Activated T-cell treated with anti-CD3 and anti-CD28 coated beads, Interleukin-2, amount 50 U/mL, for 4 hours (primary cell): Measurements from ENCODE around the gene RTL1. TPM values are rescaled to one million over a fixed set of nuclear protein-coding genes. Genes with fewer than 3 reads are reported as not detected.

Source experiments
- ATAC-seq, 2 donors: fragments of 200-7000 bp; cut with Tn5 transposase; one replicate each; pipeline ENCODE4 v1.10.0; 2021
- DNase-seq: peaks from one replicate; pipeline ENCODE4 v3.0.0-alpha.2; 2020
- H3K27me3 Mint-ChIP-seq: one replicate; pipeline ENCODE4 v1.8.0; 2021; ENCODE audit warnings: low read depth, mixed read lengths
- H3K36me3 Mint-ChIP-seq: one replicate; pipeline ENCODE4 v1.8.0; 2022; ENCODE audit warnings: mixed read lengths; ENCODE audit not compliant: insufficient read depth
- H3K4me1 Mint-ChIP-seq: one replicate; pipeline ENCODE4 v1.8.0; 2021; ENCODE audit warnings: low read depth, mixed read lengths
- H3K4me3 Mint-ChIP-seq: one replicate; pipeline ENCODE4 v1.8.0; 2021; ENCODE audit warnings: mild to moderate bottlenecking, moderate library complexity, mixed read lengths
- H3K9me3 Mint-ChIP-seq: one replicate; pipeline ENCODE4 v1.8.0; 2021; ENCODE audit warnings: mixed read lengths
- total RNA-seq, 3 donors: library from RNA; stranded (reverse); gene quantifications; one replicate each; pipeline ENCODE4 v1.2.1, GENCODE V29; 2021

Gene RTL1
- total RNA-seq, 3 donors from 2014 or later = not detected

DNA sequence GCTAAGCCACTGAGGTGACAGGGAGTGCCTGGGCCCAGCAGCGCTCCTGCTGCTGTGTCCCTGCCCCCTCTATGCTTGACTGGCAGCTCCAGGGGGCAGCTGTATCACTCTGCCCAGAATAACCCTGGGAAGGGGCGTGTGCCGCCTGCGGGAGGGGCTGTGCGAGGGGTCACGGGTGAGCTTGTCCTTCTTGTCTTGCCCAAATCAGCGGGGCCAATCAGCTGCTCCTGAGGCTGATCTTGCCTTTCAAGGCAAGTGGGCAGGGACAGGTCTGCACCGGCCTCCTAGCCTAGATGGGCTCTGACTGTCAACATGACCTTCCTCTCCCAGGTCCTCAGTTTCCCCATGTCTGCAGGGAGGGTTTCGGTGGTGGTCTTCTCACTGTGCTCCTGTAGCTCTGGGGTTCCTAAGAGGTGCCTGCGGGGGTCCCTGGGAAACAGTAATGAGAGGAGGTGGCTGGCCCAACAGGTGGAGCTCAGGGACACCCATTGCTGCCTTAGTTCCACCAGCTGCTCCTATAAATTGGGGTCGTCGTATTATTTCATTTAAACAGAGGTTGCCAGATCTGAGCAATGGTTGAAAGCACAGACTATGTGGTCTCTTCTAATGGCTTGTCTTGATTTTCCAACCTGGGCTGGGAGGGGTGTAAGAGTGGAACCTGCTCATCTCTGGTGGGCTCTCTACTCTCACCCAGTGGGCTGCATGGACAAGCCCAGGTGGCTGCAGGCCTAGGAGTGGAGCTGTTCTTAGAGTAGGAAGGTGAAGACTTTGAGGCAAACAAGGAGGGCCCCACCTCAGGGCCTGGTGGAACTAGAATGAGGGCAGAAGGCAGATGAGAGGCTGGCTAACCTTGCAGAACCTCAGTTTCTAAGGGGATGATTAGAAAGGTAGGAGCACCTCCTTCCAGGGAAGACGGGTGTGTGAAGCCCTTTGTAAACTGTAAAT, 11.7 kb downstream of the RTL1 start:
- no peak for ATAC-seq
- DNase-seq = no peak

GRCh38 chr14:100891051-100891450, 12.5 kb downstream of the RTL1 start:
- Mint-ChIP-seq H3K9me3 (no peaks in the 10 kb centered on the region), H3K4me3 (no peak overlapping the region), H3K27me3 (peaks cover 19% of the 10 kb centered on the region), H3K4me1 (no peaks in the 10 kb centered on the region), H3K36me3 (no peaks in the 10 kb centered on the region)
- no peak for ATAC-seq
- DNase-seq = no peak

More for the DNA sequence above, 11.7 kb downstream of the RTL1 start:
- H3K9me3 Mint-ChIP-seq = no peaks in the 10 kb centered on the region
- no peak overlapping the region for H3K4me3 Mint-ChIP-seq
- no peaks in the 10 kb centered on the region for H3K36me3 Mint-ChIP-seq
- H3K27me3 Mint-ChIP-seq = peaks cover 23% of the 10 kb centered on the region
- H3K4me1 Mint-ChIP-seq = no peaks in the 10 kb centered on the region

GRCh38 chr14:100890061-100890850, 13.3 kb downstream of the RTL1 start:
- no peaks in the 10 kb centered on the region for H3K36me3 Mint-ChIP-seq
- no peaks in the 10 kb centered on the region for H3K4me1 Mint-ChIP-seq
- no peak overlapping the region for H3K4me3 Mint-ChIP-seq
- ATAC-seq = no peak
- DNase-seq = no peak
- no peaks in the 10 kb centered on the region for H3K9me3 Mint-ChIP-seq
- peaks cover 22% of the 10 kb centered on the region for H3K27me3 Mint-ChIP-seq

- no peaks in the 10 kb centered on the region for H3K4me1 Mint-ChIP-seq
- no peaks in the 10 kb centered on the region for H3K36me3 Mint-ChIP-seq
- ATAC-seq (no peak), DNase-seq (no peak)
- H3K9me3 Mint-ChIP-seq = no peaks in the 10 kb centered on the region
- H3K27me3 Mint-ChIP-seq = peaks cover 19% of the 10 kb centered on the region
- no peak overlapping the region for H3K4me3 Mint-ChIP-seq
Measured at GRCh38 chr14:100889641-100890040, 13.9 kb downstream of the RTL1 start.

GRCh38 chr14:100888789-100889315, 14.7 kb downstream of the RTL1 start:
- Mint-ChIP-seq H3K4me1 (no peaks in the 10 kb centered on the region), H3K4me3 (no peak overlapping the region)
- ATAC-seq = no peak

DNA sequence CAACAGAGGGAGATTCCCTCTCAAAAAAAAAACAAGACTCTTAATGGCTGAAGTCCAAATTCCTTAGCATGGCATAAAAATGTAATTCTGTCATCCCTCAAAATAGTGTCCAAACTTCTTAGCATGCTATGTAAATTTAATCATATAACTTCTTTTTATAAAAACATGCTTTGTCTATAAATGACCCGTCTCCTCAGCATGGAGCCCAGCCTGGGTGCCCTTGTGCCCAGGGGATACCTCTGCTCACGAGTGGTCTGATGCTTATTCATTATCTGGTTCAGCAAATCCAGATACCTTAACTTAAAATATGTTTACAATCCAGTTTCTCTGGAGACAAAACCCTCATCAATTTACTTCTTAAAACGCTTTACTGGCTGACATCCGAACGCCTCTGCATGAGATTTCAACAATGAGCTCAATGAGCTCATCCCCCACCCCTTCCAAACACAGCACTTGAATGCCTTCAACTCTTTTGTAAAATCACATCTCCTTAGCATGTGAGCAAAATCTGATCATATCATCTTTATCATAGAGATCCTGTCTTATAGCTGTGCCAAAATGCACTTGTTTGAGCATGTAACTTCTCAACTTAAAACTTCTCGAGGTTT, 15.7 kb downstream of the RTL1 start:
- Mint-ChIP-seq H3K4me1 (no peaks in the 10 kb centered on the region), H3K4me3 (no peak overlapping the region), H3K9me3 (no peaks in the 10 kb centered on the region), H3K36me3 (no peaks in the 10 kb centered on the region), H3K27me3 (peaks cover 23% of the 10 kb centered on the region)
- no peak for DNase-seq
- ATAC-seq = no peak

More at GRCh38 chr14:100888789-100889315, 14.7 kb downstream of the RTL1 start:
- Mint-ChIP-seq H3K9me3 (no peaks in the 10 kb centered on the region), H3K36me3 (no peaks in the 10 kb centered on the region), H3K27me3 (peaks cover 23% of the 10 kb centered on the region)
- no peak for DNase-seq

DNA sequence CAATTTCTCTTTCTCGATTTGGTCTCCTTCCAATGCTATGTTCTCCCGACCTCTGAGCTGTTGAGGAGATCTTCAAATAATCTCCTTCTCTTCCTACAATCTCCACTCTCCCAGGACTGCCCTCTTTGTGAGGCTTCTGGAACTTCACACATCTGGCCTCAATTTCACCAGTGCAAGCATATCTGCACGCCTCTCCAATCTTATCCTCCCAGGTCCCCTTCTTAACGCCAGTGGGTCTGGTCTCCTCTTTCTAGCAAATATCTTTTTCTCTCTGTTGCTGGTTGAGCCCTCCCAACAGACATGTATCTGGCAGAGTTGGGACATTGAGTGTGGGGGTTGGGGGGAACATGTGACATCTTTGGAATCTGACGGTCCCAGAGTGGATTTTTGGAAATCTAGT, 17.9 kb downstream of the RTL1 start:
- no peak for ATAC-seq

GRCh38 chr14:100885196-100885595, 18.3 kb downstream of the RTL1 start:
- Mint-ChIP-seq H3K27me3 (peaks cover 19% of the 10 kb centered on the region), H3K36me3 (no peaks in the 10 kb centered on the region), H3K4me1 (no peaks in the 10 kb centered on the region), H3K9me3 (no peaks in the 10 kb centered on the region), H3K4me3 (no peak overlapping the region)
- DNase-seq (no peak), ATAC-seq (no peak)

More for the DNA sequence above, 17.9 kb downstream of the RTL1 start:
- Mint-ChIP-seq H3K4me3 (no peak overlapping the region), H3K9me3 (no peaks in the 10 kb centered on the region), H3K27me3 (peaks cover 19% of the 10 kb centered on the region), H3K4me1 (no peaks in the 10 kb centered on the region), H3K36me3 (no peaks in the 10 kb centered on the region)
- no peak for DNase-seq

- peaks cover 17% of the 10 kb centered on the region for H3K27me3 Mint-ChIP-seq
- H3K36me3 Mint-ChIP-seq = no peaks in the 10 kb centered on the region
- ATAC-seq (no peak), DNase-seq (no peak)
- no peak overlapping the region for H3K4me3 Mint-ChIP-seq
- H3K9me3 Mint-ChIP-seq = no peaks in the 10 kb centered on the region
- H3K4me1 Mint-ChIP-seq = no peaks in the 10 kb centered on the region
Measured at GRCh38 chr14:100884456-100884855, 19.1 kb downstream of the RTL1 start.

GRCh38 chr14:100883789-100884101, 19.8 kb downstream of the RTL1 start:
- no peaks in the 10 kb centered on the region for H3K4me1 Mint-ChIP-seq
- H3K36me3 Mint-ChIP-seq = no peaks in the 10 kb centered on the region
- H3K27me3 Mint-ChIP-seq = peaks cover 14% of the 10 kb centered on the region
- H3K4me3 Mint-ChIP-seq = no peak overlapping the region
- no peak for DNase-seq
- ATAC-seq = no peak
- no peaks in the 10 kb centered on the region for H3K9me3 Mint-ChIP-seq

GRCh38 chr14:100882991-100883788, 20.3 kb downstream of the RTL1 start:
- Mint-ChIP-seq H3K4me3 (no peak overlapping the region), H3K27me3 (peaks cover 19% of the 10 kb centered on the region), H3K9me3 (no peaks in the 10 kb centered on the region), H3K36me3 (no peaks in the 10 kb centered on the region), H3K4me1 (no peaks in the 10 kb centered on the region)
- DNase-seq (no peak), ATAC-seq (no peak)

GRCh38 chr14:100882026-100882967, 21.2 kb downstream of the RTL1 start:
- Mint-ChIP-seq H3K36me3 (no peaks in the 10 kb centered on the region), H3K4me3 (no peak overlapping the region), H3K4me1 (no peaks in the 10 kb centered on the region), H3K9me3 (no peaks in the 10 kb centered on the region), H3K27me3 (peaks cover 21% of the 10 kb centered on the region)
- no peak for ATAC-seq
- DNase-seq = no peak
